Gastrocnemius medialis (tissue), 4 donors: ENCODE results near the gene NFILZ.

Source experiments
- CTCF ChIP-seq, 5 experiments: fragments of 450-650 bp in 3 of 5; fragments of 200-600 bp in 2 of 5; sonication (generic) in 2 of 5; IDR thresholded peaks in 4 of 5; conservative IDR thresholded peaks in 1 of 5; 1 replicate in 4 of 5; 2 replicates in 1 of 5; pipeline ENCODE4 v1.5.1; 2016 to 2019; ENCODE audit warnings: antibody characterized with exemption in 5 of 5, mild to moderate bottlenecking in 3 of 5, moderate library complexity in 3 of 5
- POLR2A ChIP-seq, 2 donors: fragments of 450-650 bp; IDR thresholded peaks; one replicate each; pipeline ENCODE4 v1.6.1; 2017; ENCODE audit warnings: antibody characterized with exemption in 2 of 2, mild to moderate bottlenecking in 2 of 2, moderate library complexity in 2 of 2

GRCh38 chr19:8600816-8601215 is 29.6 kb upstream of the NFILZ start:
- TF ChIP-seq POLR2A (IDR thresholded peaks at IDR 0.05), result no peak
- TF ChIP-seq CTCF (IDR thresholded peaks at IDR 0.05 in 4 of 5, conservative IDR thresholded peaks at IDR 0.05 in 1 of 5), result no peak
